WERI-Rb-1 (cell line): Measurements from ENCODE around the gene OLFML2A.

ENCODE experiments used
- DNase-seq: peaks from one replicate; pipeline ENCODE4 v3.0.0-alpha.2; 2020
- H3K27ac ChIP-seq: fragments of 250-450 bp; sonication (Bioruptor Pico); 2 replicates; pipeline ENCODE4 v1.5.1; 2020; ENCODE audit warnings: mild to moderate bottlenecking, moderate library complexity
- H3K27me3 ChIP-seq: fragments of 250-450 bp; sonication (Bioruptor Pico); 2 replicates; pipeline ENCODE4 v1.5.1; 2021; ENCODE audit warnings: mild to moderate bottlenecking, low read depth, moderate library complexity; ENCODE audit not compliant: insufficient read depth, severe bottlenecking
- H3K36me3 ChIP-seq: fragments of 250-450 bp; sonication (Bioruptor Pico); 2 replicates; pipeline ENCODE4 v1.5.1; 2020; ENCODE audit warnings: mild to moderate bottlenecking, moderate library complexity
- H3K4me3 ChIP-seq: 2 replicates; pipeline ENCODE4 v1.5.1; 2011; ENCODE audit warnings: low read depth, mild to moderate bottlenecking, control low read depth, low read length
- H3K9me3 ChIP-seq: fragments of 250-450 bp; sonication (Bioruptor Pico); 2 replicates; pipeline ENCODE4 v1.5.1; 2021; ENCODE audit warnings: mild to moderate bottlenecking, moderate library complexity; ENCODE audit not compliant: severe bottlenecking
- TF ChIP-seq, protein P1 (sequence below): IDR thresholded peaks from 2 replicates; pipeline ENCODE4 v1.5.1; 2011; ENCODE audit warnings: low read depth, mild to moderate bottlenecking, control low read depth, inconsistent platforms, low read length

The OLFML2A gene

DNA sequence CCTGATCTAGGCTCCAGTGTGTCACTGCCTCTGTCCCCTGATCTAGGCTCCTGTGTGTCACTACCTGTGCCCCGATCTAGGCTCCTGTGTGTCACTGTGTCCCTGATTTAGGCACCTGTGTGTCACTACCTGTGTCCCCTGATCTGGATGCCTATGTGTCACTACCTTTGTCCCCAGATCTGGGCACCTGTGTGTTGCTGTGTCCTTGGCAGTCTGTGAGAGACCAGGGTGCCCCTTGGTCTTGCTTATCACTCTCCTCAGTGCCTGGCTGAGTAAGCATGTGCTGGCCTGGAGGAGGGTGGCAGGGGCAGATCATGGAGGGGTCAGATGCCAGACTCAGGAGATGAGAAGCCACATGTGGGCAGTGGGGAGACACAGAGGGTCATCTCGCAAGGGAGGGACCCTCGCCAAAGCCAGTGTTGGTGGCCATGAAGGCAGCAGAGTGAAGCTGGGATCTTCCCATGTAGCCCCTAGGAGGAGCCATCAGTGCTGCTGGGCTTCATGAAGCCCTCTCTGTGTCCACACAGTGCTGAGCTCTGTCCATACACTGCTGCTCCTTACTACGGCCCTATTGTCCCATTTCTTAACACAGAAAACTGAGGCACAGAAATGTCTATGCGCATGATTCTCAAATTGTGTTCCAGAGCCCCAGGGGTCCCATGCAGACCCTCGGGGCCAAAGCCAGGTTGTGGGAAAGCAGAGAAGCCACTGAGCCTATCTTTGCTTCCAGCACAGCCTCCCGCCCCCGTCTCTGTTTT, 15.5 kb downstream of the OLFML2A start:
- peak overlapping the region; percentile 52 for H3K27ac ChIP-seq

DNA sequence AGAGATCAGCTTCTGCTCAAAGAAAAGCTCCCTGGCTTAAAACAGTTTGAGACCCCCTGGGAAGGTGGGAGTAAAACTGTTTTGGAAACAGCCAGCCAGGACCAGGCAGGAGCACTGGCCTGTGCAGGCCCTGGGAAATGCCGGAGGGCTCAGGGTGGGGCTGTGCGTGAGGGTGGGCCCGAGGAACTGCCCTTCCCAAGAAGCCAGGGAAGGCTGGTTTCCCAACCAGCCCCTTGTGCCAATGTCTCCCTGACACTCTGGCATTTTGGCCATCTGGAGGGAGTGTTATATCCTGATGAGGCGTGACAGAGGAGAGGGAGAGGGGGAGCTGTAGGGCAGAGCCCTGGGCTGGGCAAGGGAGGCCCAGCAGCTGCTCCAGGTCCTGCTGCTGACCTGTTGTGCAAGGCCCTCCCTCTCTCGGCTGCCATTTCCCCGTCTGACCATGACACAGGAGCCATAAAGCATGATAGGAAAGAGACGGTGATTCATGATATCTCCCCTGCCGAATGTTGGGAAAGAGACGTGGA, 16.1 kb downstream of the OLFML2A start:
- peak; percentile 53 for DNase-seq
- Histone ChIP-seq H3K27me3 (no peaks in the 10 kb centered on the region), H3K9me3 (no peaks in the 10 kb centered on the region), H3K4me3 (no peak overlapping the region), H3K36me3 (peaks cover 18% of the 10 kb centered on the region), H3K27ac (peak overlapping the region; percentile 52)
- TF ChIP-seq, protein P1, sequence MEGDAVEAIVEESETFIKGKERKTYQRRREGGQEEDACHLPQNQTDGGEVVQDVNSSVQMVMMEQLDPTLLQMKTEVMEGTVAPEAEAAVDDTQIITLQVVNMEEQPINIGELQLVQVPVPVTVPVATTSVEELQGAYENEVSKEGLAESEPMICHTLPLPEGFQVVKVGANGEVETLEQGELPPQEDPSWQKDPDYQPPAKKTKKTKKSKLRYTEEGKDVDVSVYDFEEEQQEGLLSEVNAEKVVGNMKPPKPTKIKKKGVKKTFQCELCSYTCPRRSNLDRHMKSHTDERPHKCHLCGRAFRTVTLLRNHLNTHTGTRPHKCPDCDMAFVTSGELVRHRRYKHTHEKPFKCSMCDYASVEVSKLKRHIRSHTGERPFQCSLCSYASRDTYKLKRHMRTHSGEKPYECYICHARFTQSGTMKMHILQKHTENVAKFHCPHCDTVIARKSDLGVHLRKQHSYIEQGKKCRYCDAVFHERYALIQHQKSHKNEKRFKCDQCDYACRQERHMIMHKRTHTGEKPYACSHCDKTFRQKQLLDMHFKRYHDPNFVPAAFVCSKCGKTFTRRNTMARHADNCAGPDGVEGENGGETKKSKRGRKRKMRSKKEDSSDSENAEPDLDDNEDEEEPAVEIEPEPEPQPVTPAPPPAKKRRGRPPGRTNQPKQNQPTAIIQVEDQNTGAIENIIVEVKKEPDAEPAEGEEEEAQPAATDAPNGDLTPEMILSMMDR: no peak

More for the DNA sequence above, 15.5 kb downstream of the OLFML2A start:
- TF ChIP-seq, protein P1: peak; percentile 31; the same call in 1 of the 2 replicates
- no peaks in the 10 kb centered on the region for H3K9me3 ChIP-seq
- peaks cover 21% of the 10 kb centered on the region for H3K36me3 ChIP-seq
- H3K4me3 ChIP-seq: no peak overlapping the region
- no peaks in the 10 kb centered on the region for H3K27me3 ChIP-seq
- DNase-seq: no peak

DNA sequence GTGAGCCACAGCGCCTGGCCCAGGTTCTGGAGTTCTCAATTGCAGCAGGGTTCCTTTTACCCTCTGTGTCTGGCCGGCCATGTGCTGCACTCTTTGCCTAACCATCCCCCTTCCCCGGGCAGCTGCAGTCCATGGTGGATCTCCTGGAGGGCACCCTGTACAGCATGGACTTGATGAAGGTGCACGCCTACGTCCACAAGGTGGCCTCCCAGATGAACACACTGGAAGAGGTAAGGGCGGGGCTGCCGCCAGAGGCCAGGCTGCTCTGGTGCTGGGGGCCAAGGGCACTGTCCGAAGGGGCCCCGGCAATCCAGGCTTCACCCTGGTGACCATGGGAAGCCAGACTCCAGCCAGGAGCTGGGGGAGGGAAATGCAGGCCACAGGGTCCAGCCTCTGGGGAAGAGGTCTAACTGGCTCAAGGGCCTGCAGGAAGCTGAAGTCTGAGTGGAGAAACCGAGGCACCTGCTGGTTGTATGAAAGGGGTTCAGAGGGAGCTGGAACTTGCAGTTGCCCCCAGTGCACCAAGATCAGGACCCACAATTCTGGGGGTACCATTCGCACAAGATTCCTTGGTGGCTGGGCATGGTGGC, 18.1 kb downstream of the OLFML2A start:
- no peak overlapping the region for H3K4me3 ChIP-seq
- H3K36me3 ChIP-seq: peaks cover 18% of the 10 kb centered on the region
- H3K9me3 ChIP-seq: no peaks in the 10 kb centered on the region
- H3K27ac ChIP-seq: peak overlapping the region; percentile 34; the same call in 1 of the 2 replicates
- no peaks in the 10 kb centered on the region for H3K27me3 ChIP-seq
- peak; percentile 89 for DNase-seq
- TF ChIP-seq, protein P1: peak; percentile 83

DNA sequence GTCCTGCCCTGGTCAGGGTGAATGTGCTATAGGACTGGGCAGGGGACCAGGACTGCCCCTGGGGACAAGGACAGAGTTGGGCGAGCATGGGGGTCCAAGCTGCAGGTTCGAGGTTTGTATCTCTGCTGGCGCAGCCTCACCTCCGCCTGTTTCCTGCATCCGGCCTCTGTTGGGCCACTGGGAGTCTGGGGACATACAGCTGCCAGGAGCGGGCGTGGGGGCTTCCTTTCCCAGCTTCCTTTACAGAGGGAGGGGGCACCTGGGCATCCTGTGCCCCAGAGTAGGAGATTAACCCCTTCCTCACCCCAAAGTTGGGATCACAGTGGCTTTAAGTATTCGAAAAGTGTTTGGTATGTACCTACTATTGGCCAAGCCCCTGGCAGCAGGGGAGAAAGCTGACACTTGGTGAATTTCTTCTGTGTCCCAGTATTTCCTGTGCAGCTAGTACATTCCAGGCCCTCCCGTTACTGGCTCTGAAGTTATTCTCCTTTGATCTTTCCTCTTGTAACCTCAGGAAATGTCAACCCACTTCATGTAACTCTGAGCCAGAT, 19.0 kb downstream of the OLFML2A start:
- DNase-seq: no peak
- Histone ChIP-seq H3K27ac (no peak overlapping the region), H3K9me3 (no peaks in the 10 kb centered on the region), H3K36me3 (peaks cover 18% of the 10 kb centered on the region), H3K27me3 (no peaks in the 10 kb centered on the region), H3K4me3 (no peak overlapping the region)
- TF ChIP-seq, protein P1: no peak

DNA sequence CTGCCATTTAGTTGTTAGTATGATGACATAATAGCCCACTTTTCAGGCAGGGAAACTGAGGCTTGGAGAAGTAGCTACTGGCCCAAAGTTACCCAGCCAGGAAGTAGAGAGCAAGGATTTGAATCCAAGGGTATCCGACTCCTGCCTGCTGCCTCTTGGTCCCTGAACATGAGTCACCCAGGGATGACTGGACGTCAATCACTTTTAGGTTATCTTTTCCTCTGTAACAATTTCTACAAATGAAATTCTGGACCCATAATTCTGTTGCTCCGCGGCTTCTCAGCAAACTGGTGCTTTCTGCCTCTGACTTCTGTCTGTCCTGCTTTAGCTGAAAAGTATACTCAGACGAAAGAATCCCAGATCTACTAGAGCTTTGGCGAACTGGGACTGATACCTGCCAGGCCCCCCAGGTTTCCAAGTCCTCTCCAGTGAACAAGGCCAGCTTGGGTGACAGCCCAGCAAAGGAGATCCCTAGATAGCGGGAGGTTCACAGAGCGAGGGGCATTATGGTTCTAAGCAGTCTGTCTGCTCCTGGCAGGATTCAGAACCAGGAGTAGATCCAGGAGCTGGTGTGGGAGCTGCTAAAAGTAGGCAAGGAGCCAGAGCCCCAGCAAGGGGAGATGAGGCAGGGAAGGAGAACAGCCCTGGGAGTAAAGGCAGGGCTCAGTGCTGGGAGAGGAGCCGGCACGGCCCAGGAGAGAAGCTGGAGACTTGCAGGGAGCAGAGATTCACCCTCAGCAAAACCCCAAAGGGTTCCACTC, 20.6 kb downstream of the OLFML2A start:
- TF ChIP-seq, protein P1: no peak
- Histone ChIP-seq H3K4me3 (no peak overlapping the region), H3K27me3 (no peaks in the 10 kb centered on the region), H3K27ac (no peak overlapping the region), H3K9me3 (no peaks in the 10 kb centered on the region), H3K36me3 (peaks cover 13% of the 10 kb centered on the region)
- DNase-seq: no peak
